Hematopoietic multipotent progenitor cell treated with erythropoietin and hydrocortisone succinate and interleukin-3 and kit ligand, for 15 days (in vitro differentiated cells): Measurements from ENCODE around the gene LBHD1.
"Not testable (repeated sequence)": the region's sequence is repeated elsewhere in the genome, so short reads cannot be mapped to it uniquely, and the experiment has no call there.

Source experiments
- DNase-seq: peaks from one replicate; pipeline ENCODE4 v3.0.0-alpha.2; 2015; ENCODE audit warnings: low spot score

The LBHD1 gene

GRCh38 chr11:62693624-62694023 lies 21.6 kb upstream of the LBHD1 start:
- not testable (repeated sequence) for DNase-seq

DNA sequence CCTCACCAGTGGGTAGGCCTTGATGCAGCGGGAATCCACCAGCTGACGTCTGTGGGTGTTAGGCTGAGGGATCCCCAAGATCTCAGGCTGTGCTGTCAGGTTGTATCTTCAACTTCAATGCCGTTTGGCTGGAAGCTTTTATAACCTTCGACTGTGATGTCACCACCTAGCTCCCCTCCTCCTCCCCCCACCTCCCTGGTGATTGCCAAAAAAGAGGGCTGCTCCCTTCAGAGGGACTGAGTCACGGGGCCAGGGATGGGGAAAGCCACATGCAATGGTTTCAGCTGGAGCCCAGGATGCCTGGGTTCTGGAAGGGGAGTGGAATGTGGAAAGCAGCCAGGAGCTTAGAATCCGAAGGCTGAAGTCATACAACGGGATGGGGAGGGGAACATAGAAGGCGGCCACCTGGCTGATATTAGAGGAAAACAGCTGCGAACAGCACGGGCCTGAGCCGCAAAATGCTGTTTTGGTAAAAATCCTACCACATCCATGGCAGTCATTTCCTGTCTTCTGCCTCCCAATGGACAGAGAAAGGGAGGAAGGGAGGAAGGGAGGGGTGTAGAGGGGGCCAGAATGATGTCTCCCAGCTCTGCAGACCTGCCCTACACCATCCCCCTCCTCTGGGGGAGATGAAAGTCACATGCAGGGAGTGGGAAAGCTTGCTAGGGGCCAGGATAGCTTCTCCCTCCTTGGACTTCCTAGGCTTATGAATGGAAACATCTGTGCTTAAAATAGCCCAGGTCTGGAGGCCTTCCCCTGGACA lies 17.5 kb upstream of the LBHD1 start, which contains the start of gene LRRN4CL:
LRRN4CL (minus strand) TSS at position 110 of the 763 bp plus-strand sequence. CDS start 1,022 bp downstream, outside the sequence.
- no peak for DNase-seq

- DNase-seq, result no peak
Observed at GRCh38 chr11:62688491-62688890, 16.4 kb upstream of the LBHD1 start.

- DNase-seq, result no peak
Observed at GRCh38 chr11:62687508-62688396, 15.7 kb upstream of the LBHD1 start.

GRCh38 chr11:62682518-62682917 lies 10.5 kb upstream of the LBHD1 start:
- no peak for DNase-seq

GRCh38 chr11:62680825-62681240 lies 8.8 kb upstream of the LBHD1 start:
- DNase-seq, result peak; percentile 60

GRCh38 chr11:62678770-62679696 lies 7.0 kb upstream of the LBHD1 start, which contains the start of gene UBXN1:
TSS of gene UBXN1 (minus strand) at chr11:62679073. CDS start at chr11:62678923, 150 bp downstream.
- peak; percentile 85 for DNase-seq

- DNase-seq, result no peak
Observed at GRCh38 chr11:62678433-62678769, 6.3 kb upstream of the LBHD1 start.

DNA sequence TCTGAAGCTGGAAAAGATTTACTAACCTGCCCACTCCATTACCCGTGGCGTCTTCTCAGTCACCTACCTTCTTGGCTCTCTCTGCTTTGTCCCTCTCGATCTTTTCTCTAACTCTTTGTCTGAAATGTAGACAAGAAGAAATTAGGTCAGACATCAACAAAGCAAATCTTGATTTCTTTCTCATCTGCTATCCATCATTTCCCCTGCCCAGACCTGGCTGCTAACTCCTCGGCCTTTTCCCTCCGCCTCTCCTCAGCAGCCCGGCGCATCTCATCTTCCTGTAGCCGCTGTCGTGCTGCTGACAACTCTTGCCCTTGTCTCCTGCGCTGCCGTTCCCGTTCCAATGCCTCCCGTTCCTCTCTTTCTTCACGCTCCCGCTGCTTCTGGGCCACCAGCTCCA lies 5.6 kb upstream of the LBHD1 start:
- no peak for DNase-seq

DNA sequence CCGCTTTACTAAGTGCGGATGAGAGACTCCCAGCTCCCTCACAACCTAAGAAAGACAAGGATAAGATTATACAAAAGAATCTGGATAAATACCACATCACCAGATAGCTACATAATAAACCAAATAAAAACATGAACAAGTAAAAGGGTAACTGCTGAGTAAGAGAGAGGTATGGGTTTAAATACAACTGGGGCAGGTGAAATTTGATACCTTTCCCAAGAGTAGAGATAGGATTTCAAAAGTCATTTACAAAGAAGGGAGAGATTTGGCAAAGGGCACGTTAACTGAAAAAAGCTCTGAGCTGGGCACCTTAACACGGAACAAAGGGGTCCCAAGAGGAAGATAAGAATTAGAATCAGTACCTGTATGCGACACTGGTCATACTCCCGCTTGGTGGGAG lies 5.1 kb upstream of the LBHD1 start:
- no peak for DNase-seq

DNA sequence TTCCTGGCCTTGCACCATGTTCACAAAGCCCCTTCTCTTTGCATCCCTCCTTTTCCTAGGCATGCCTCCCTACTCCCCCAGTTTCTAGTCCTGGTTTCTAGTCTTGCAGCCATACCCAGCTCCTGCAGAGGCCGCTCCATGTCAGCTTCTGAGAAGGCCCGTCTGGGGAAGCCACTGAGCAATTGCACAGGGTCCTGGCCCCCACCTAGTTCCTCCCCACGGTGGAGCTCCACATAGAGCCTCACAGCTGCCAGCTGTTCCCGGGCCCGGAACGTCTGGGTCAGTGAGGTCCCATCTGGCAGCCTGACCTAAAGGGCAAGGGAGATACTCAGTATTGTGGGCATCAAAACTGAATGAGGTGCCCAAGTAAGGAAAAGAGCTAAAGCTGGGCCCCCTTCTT lies 4.6 kb upstream of the LBHD1 start:
- no peak for DNase-seq

GRCh38 chr11:62675415-62675814 lies 3.3 kb upstream of the LBHD1 start:
- DNase-seq, result not testable (repeated sequence)

DNA sequence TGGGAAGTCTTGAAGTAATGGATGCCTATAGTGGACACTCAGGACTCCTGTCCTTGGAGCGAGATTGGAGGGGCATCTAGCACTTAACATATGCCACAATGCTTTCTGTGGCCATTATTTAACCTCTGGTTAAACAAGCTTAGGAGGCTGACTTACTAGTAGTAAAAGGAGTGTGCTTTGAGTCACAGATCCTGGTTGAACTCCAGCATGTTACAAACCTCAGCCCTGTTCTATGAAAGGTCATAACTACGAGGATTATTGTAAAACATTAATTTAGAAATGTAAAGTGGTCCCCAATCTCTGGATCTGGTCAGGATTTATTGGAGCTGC lies 1.1 kb upstream of the LBHD1 start:
- DNase-seq, result no peak

GRCh38 chr11:62671236-62671607 lies 845 bp downstream of the LBHD1 start:
- DNase-seq, result no peak

GRCh38 chr11:62669420-62670161 lies 2.5 kb downstream of the LBHD1 start:
- DNase-seq, result peak; percentile 17

GRCh38 chr11:62667460-62667859 lies 4.6 kb downstream of the LBHD1 start:
- no peak for DNase-seq

DNA sequence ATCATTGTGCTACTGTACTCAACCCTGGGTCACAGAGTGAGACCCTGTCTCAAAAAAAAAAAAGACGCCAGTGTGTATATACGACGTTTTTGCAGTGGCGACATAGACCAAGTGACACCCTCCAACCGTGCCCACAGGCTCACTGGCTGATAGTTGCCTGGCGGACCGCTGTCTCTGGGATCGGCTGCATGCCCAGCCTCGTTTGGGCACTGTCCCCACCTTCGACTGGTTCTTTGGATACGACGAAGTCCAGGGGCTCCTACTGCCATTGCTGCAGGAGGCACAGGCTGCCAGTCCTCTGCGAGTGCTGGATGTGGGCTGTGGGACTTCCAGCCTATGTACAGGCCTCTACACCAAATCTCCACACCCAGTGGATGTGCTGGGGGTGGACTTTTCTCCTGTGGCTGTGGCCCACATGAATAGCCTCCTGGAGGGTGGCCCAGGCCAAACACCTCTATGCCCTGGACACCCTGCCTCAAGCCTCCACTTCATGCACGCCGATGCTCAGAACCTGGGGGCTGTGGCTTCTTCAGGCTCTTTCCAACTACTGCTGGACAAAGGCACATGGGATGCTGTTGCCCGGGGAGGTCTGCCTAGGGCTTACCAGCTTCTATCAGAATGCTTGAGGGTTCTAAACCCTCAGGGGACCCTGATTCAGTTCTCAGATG lies 5.7 kb downstream of the LBHD1 start:
- no peak for DNase-seq

DNA sequence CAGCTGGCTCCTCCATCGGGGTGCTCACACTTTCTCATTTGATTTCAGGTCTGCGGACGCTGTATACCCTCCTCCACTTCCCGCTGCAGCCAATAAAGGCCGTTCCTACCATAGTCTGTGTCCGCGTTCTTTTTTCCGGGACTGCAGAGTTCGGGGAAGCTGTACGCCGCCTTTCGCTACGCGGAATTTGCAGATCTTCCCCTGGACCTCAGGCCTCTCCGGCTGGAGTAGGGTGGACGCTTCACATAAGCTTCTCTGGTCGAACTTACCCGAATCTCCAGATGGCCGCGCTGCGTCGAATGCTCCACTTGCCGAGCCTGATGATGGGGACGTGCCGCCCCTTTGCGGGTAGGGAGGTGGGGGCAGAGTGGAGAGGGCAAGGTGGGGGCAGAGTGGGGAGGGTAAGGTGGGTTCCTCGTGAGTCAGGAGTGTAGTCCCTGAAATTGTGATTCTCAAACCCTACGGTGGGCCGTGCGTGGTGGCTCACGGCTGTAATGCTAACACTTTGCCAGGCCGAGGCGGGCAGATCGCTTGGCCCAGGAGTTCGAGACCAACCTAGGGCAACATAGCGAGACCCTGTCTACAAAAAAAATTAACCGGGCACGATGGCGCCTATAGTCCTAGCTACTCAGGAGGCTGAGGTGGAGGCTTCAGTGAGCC lies 6.3 kb downstream of the LBHD1 start:
- no peak for DNase-seq

DNA sequence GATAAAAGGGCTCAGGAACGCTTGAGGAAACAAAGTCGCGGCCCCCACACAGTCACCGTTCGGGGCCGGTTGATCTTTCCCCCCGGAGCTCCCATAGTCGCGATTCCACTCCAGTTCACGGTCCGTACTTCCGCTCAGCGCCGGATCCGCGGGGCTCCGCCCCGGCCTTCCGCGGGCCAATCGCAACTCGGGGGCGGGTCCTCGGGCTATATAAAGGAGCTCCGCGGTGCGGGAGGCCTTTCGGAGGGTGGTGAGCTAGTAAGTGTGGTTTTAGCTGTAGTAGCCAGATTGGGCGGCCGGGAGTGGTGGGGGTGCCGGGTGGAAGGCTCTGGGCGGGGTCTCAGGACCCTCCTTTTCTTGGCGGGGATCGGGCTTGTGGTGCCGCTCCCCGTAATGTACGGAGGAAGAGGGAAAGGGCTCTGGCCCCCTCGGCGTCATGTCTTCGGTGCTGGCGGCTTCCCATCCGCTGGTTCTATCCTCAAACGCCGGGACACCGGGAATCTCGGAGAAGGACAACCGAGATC lies 6.9 kb downstream of the LBHD1 start, which contains the start of the genes C11orf98 and CSKMT:
C11orf98 (minus strand) TSS at position 136 of the 524 bp plus-strand sequence; CDS start at position 95, 41 bp downstream.
CSKMT (plus strand) TSS at position 238 of the 524 bp plus-strand sequence. CDS start 568 bp downstream, outside the sequence.
- peak; percentile 94 for DNase-seq
